ENCODE results near the gene POLG2. TPM values are rescaled to one million over a fixed set of nuclear protein-coding genes. Genes with fewer than 3 reads are reported as not detected.

The POLG2 gene
- total and polyA plus RNA-seq, 10 of the 15 experiments (the other 5 are each of a cell fraction or from before 2014, with no cell fraction given): 10.2 to 27.7 (median 22.2) TPM

- intact Hi-C loops (cut with micrococcal nuclease; ENCODE audit: unreplicated experiment) (no loop called here), in situ Hi-C loops (cut with MboI) (no loop called here)
- Histone ChIP-seq H3K4me3 (no peak overlapping the region), H3K79me2 (ENCODE audit: control insufficient read depth, insufficient read depth, low read length) (no peaks in the 10 kb centered on the region), H3K4me2 (ENCODE audit: control insufficient read depth, insufficient read depth) (no peak overlapping the region), H3K9ac (ENCODE audit: control insufficient read depth, insufficient read depth, low read length) (no peak overlapping the region), H3K36me3 (ENCODE audit: control insufficient read depth in 2 of 2, insufficient read depth in 2 of 2, low read length in 1 of 2) (no peaks in the 10 kb centered on the region), H3K4me1 (ENCODE audit: control insufficient read depth, insufficient read depth, low read length) (no peaks in the 10 kb centered on the region), H2AFZ (ENCODE audit: control insufficient read depth, low read depth, low read length) (no peak overlapping the region), H3K27me3 (replicated peaks in 1 of 2; ENCODE audit: control insufficient read depth in 2 of 2, insufficient read depth in 2 of 2, low read length in 1 of 2) (no peaks in the 10 kb centered on the region), H3K27ac (ENCODE audit: control insufficient read depth, insufficient read depth) (no peak overlapping the region), H4K20me1 (ENCODE audit: control insufficient read depth, insufficient read depth) (no peaks in the 10 kb centered on the region), H3K9me3 (replicated peaks; ENCODE audit: control insufficient read depth, insufficient read depth, low read length) (no peaks in the 10 kb centered on the region)
- DNase-seq (ENCODE audit: low read depth, low spot score) (no peak), FAIRE-seq (no peak), ATAC-seq (no peak)
- no TSS peak for BruUV-seq (replicated peaks)
- POLR2A ChIA-PET: no interaction called here
- CTCF ChIA-PET: no interaction called here
- SMC1A ChIA-PET (ENCODE audit: uncharacterized antibody, unreplicated experiment): no interaction called here
- WGBS (ENCODE audit: insufficient coverage, insufficient replicate concordance, low lambda C conversion rate, missing lambda C conversion rate): 81% methylated on average over 3 of the region's 3 CpGs
- RAD21 ChIA-PET (ENCODE audit: unreplicated experiment): no interaction called here
- TF ChIP-seq BMI1 (IDR thresholded peaks at IDR 0.05; ENCODE audit: borderline replicate concordance) (no peak), HCFC1 (IDR thresholded peaks at IDR 0.05; ENCODE audit: low read length) (no peak), CEBPB (IDR thresholded peaks at IDR 0.05; ENCODE audit: borderline replicate concordance in 1 of 2, low read depth in 2 of 2, low read length in 2 of 2) (no peak), RB1 (IDR thresholded peaks at IDR 0.05; ENCODE audit: borderline replicate concordance) (no peak), TBL1XR1 (IDR thresholded peaks at IDR 0.05; ENCODE audit: low read depth, low read length) (no peak), SIX5 (IDR thresholded peaks at IDR 0.05; ENCODE audit: low read depth, low read length, severe bottlenecking) (no peak)
Measured at GRCh38 chr17:64471440-64471839, 25.4 kb downstream of the POLG2 start.

GRCh38 chr17:64470625-64471024 lies 26.2 kb downstream of the POLG2 start:
- WGBS (ENCODE audit: insufficient coverage, insufficient replicate concordance, low lambda C conversion rate, missing lambda C conversion rate): 48% methylated on average over 4 of the region's 4 CpGs
- intact Hi-C loops (cut with micrococcal nuclease; ENCODE audit: unreplicated experiment) (no loop called here), in situ Hi-C loops (cut with MboI) (no loop called here)
- H3K9me3 ChIP-seq (replicated peaks; ENCODE audit: control insufficient read depth, insufficient read depth, low read length): no peaks in the 10 kb centered on the region
- no peaks in the 10 kb centered on the region for H3K4me1 ChIP-seq (ENCODE audit: control insufficient read depth, insufficient read depth, low read length)
- ChIA-PET CTCF (interaction anchor here (1.0 kb wide), 1 partner anchor 49 kb away, joined by 4 read pairs; no protein-coding TSS in a partner anchor), RAD21 (ENCODE audit: unreplicated experiment) (no interaction called here), SMC1A (ENCODE audit: uncharacterized antibody, unreplicated experiment) (interaction anchor here (0.6 to 0.9 kb wide), 2 partner anchors 10 to 48 kb away, joined by 3 read pairs; no protein-coding TSS in a partner anchor), POLR2A (no interaction called here)
- no peak for FAIRE-seq
- H3K27me3 ChIP-seq (replicated peaks in 1 of 2; ENCODE audit: control insufficient read depth in 2 of 2, insufficient read depth in 2 of 2, low read length in 1 of 2): no peaks in the 10 kb centered on the region
- H3K79me2 ChIP-seq (ENCODE audit: control insufficient read depth, insufficient read depth, low read length): no peaks in the 10 kb centered on the region
- H3K36me3 ChIP-seq (ENCODE audit: control insufficient read depth in 2 of 2, insufficient read depth in 2 of 2, low read length in 1 of 2): no peaks in the 10 kb centered on the region
- H3K4me2 ChIP-seq (ENCODE audit: control insufficient read depth, insufficient read depth): no peak overlapping the region
- H3K9ac ChIP-seq (ENCODE audit: control insufficient read depth, insufficient read depth, low read length): no peak overlapping the region
- no TSS peak for BruUV-seq (replicated peaks)
- no peak for ATAC-seq
- H3K27ac ChIP-seq (ENCODE audit: control insufficient read depth, insufficient read depth): no peak overlapping the region
- H2AFZ ChIP-seq (ENCODE audit: control insufficient read depth, low read depth, low read length): no peak overlapping the region
- no peaks in the 10 kb centered on the region for H4K20me1 ChIP-seq (ENCODE audit: control insufficient read depth, insufficient read depth)
- DNase-seq (ENCODE audit: low read depth, low spot score): no peak
- no peak overlapping the region for H3K4me3 ChIP-seq
- no peak for TF ChIP-seq MEF2A (IDR thresholded peaks at IDR 0.05; ENCODE audit: insufficient read depth, low read depth, low read length)
- no peak for TF ChIP-seq MLLT1 (IDR thresholded peaks at IDR 0.05)
- no peak for TF ChIP-seq RFX5 (IDR thresholded peaks at IDR 0.05; ENCODE audit: low read depth, low read length)
- no peak for TF ChIP-seq CEBPB (IDR thresholded peaks at IDR 0.05; ENCODE audit: borderline replicate concordance in 1 of 2, low read depth in 2 of 2, low read length in 2 of 2)
- no peak for TF ChIP-seq STAT3 (IDR thresholded peaks at IDR 0.05; ENCODE audit: low read depth, low read length)
- TF ChIP-seq EGR1 (IDR thresholded peaks at IDR 0.05; ENCODE audit: borderline replicate concordance in 1 of 2, low read depth in 2 of 2, low read length in 2 of 2): no peak
- TF ChIP-seq FOXK2 (IDR thresholded peaks at IDR 0.05): no peak
- TF ChIP-seq BRCA1 (IDR thresholded peaks at IDR 0.05; ENCODE audit: low read depth, low read length): no peak
- no peak for TF ChIP-seq PAX5 (IDR thresholded peaks at IDR 0.05; ENCODE audit: borderline replicate concordance, low read depth, low read length)
- TF ChIP-seq SIX5 (IDR thresholded peaks at IDR 0.05; ENCODE audit: low read depth, low read length, severe bottlenecking): no peak
- no peak for TF ChIP-seq STAT1 (conservative IDR thresholded peaks at IDR 0.05)

Measured in GM12878 (cell line).